Measurements from ENCODE around the gene TRMT11. TPM values are rescaled to one million over a fixed set of nuclear protein-coding genes. Genes with fewer than 3 reads are reported as not detected.
"Not testable (repeated sequence)": the region's sequence is repeated elsewhere in the genome, so short reads cannot be mapped to it uniquely, and the experiment has no call there.

TRMT11 gene
- polyA plus RNA-seq, 1 donor (not counting 4 experiments of a cell fraction or from before 2014, with no cell fraction given): 23.0 TPM

DNA sequence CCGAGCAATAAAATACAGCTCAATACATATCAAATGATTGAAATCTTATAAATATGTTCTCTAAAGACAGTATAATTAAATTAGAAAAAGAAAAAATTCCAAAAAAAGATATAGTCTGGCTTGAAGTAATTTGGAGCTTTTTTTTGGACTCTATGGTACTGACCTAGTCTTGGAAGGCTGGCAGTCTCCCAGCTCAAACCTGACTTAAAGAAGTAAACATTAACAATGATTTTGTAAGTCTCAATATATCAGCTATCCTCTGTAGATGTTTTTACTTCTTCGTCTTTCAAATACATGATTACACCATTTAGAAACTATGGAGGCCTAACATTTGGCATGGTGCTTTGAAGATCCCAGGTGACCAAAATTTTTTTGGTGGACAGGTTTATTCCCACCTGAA is 15.6 kb upstream of the TRMT11 start:
- DNase-seq (ENCODE audit: low read depth, low spot score) (no peak), FAIRE-seq (no peak)
- H3K4me3 ChIP-seq (ENCODE audit: control insufficient read depth in 2 of 3, extremely low read depth in 1 of 3, insufficient read depth in 2 of 3, low read depth in 1 of 3, low read length in 3 of 3): no peak overlapping the region
- no peak overlapping the region for H3K27ac ChIP-seq (ENCODE audit: control insufficient read depth, insufficient read depth, low read length)
- no peaks in the 10 kb centered on the region for H3K9me3 ChIP-seq (ENCODE audit: control insufficient read depth, low read depth, low read length)
- no peaks in the 10 kb centered on the region for H3K27me3 ChIP-seq (ENCODE audit: control insufficient read depth, extremely low read depth, insufficient read depth, low read length)
- H3K4me1 ChIP-seq (ENCODE audit: control insufficient read depth, extremely low read depth, insufficient read depth, low read length): no peaks in the 10 kb centered on the region
- dilution Hi-C loops (cut with MboI; ENCODE audit: extremely low pct_ligation_motif_present, low sequenced_read_pairs): no loop called here
- H3K36me3 ChIP-seq (ENCODE audit: control insufficient read depth in 2 of 2, extremely low read depth in 1 of 2, insufficient read depth in 2 of 2, low read length in 2 of 2): peaks cover 4 to 8% of the 10 kb centered on the region in 2 experiments
- no peak for TF ChIP-seq EZH2 (IDR thresholded peaks at IDR 0.05; ENCODE audit: low read length)
- TF ChIP-seq, protein P1, sequence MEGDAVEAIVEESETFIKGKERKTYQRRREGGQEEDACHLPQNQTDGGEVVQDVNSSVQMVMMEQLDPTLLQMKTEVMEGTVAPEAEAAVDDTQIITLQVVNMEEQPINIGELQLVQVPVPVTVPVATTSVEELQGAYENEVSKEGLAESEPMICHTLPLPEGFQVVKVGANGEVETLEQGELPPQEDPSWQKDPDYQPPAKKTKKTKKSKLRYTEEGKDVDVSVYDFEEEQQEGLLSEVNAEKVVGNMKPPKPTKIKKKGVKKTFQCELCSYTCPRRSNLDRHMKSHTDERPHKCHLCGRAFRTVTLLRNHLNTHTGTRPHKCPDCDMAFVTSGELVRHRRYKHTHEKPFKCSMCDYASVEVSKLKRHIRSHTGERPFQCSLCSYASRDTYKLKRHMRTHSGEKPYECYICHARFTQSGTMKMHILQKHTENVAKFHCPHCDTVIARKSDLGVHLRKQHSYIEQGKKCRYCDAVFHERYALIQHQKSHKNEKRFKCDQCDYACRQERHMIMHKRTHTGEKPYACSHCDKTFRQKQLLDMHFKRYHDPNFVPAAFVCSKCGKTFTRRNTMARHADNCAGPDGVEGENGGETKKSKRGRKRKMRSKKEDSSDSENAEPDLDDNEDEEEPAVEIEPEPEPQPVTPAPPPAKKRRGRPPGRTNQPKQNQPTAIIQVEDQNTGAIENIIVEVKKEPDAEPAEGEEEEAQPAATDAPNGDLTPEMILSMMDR (optimal IDR thresholded peaks at IDR 0.05 in 1 of 3, IDR thresholded peaks at IDR 0.05 in 1 of 3, conservative IDR thresholded peaks at IDR 0.05 in 1 of 3; ENCODE audit: extremely low read depth in 1 of 3, insufficient read depth in 2 of 3, low read length in 3 of 3): no peak
- H3K9me1 ChIP-seq (ENCODE audit: control insufficient read depth, extremely low read depth, insufficient read depth, low read length): no peaks in the 10 kb centered on the region
- H2AFZ ChIP-seq (ENCODE audit: control insufficient read depth, low read length): no peak overlapping the region
- no peaks in the 10 kb centered on the region for H3K79me2 ChIP-seq (ENCODE audit: control insufficient read depth, insufficient read depth, low read length)
- H4K20me1 ChIP-seq (ENCODE audit: control insufficient read depth, extremely low read depth, insufficient read depth, low read length): no peaks in the 10 kb centered on the region
- H3K9ac ChIP-seq (ENCODE audit: control insufficient read depth, extremely low read depth, insufficient read depth, low read length): no peak overlapping the region
- no peak overlapping the region for H3K4me2 ChIP-seq (ENCODE audit: control insufficient read depth, extremely low read depth, insufficient read depth, low read depth, low read length)

DNA sequence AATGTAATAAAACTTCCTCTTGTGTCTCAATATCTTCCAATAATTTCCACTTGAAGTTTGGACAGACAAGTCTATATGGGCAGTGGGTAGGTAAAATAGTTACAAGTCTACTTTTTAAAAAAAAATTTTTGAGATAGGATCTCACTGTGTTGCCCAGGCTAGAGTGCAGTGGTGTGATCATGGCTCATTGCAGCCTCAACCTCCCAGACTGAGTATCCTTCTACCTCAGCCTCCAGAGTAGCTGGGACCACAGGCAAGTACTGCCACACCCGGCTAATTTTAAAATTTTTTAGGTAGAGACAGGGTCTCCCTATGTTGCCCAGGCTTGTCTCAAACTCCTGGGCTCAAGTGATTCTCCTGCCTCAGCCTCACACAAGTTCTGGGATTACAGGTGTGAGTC is 13.9 kb upstream of the TRMT11 start:
- H3K27ac ChIP-seq (ENCODE audit: control insufficient read depth, insufficient read depth, low read length); DNase-seq (ENCODE audit: low read depth, low spot score); H3K36me3 ChIP-seq (ENCODE audit: control insufficient read depth in 2 of 2, extremely low read depth in 1 of 2, insufficient read depth in 2 of 2, low read length in 2 of 2); H3K9me1 ChIP-seq (ENCODE audit: control insufficient read depth, extremely low read depth, insufficient read depth, low read length); H3K4me1 ChIP-seq (ENCODE audit: control insufficient read depth, extremely low read depth, insufficient read depth, low read length); H3K4me2 ChIP-seq (ENCODE audit: control insufficient read depth, extremely low read depth, insufficient read depth, low read depth, low read length); dilution Hi-C loops (cut with MboI; ENCODE audit: extremely low pct_ligation_motif_present, low sequenced_read_pairs); H3K79me2 ChIP-seq (ENCODE audit: control insufficient read depth, insufficient read depth, low read length); H4K20me1 ChIP-seq (ENCODE audit: control insufficient read depth, extremely low read depth, insufficient read depth, low read length); H3K9ac ChIP-seq (ENCODE audit: control insufficient read depth, extremely low read depth, insufficient read depth, low read length); H3K27me3 ChIP-seq (ENCODE audit: control insufficient read depth, extremely low read depth, insufficient read depth, low read length); H2AFZ ChIP-seq (ENCODE audit: control insufficient read depth, low read length); H3K4me3 ChIP-seq (ENCODE audit: control insufficient read depth in 2 of 3, extremely low read depth in 1 of 3, insufficient read depth in 2 of 3, low read depth in 1 of 3, low read length in 3 of 3); FAIRE-seq; H3K9me3 ChIP-seq (ENCODE audit: control insufficient read depth, low read depth, low read length): not testable (repeated sequence)

DNA sequence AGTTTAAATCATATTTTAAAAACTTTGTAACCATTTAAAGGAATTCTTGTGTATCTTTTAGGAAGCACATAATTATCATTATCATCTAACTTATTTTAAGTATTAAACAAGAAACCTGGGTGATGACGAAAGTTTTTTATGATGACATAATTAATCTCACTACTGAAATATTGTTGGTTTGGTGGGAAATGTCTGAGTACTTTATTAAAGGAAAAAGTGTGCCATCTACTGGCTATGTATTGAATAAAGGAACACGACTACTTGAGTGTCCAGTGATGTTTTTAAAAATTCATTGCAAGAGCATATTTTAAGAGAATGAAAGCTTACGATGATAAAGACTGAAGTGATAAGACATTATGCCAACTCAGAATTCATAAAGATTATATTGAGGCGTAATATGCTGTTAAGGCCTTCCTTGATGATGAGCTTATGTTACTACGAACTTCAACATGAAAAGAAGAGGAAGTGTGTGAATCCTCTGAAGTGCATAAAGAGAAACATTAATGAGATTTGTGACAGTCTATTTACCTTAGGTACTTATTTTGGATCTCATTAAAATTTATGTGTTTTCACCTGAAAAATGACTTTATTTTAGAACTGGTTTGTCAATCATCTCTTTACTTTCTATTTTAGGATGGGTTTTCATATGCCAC is 12.0 kb upstream of the TRMT11 start:
- Histone ChIP-seq H3K36me3 (ENCODE audit: control insufficient read depth in 2 of 2, extremely low read depth in 1 of 2, insufficient read depth in 2 of 2, low read length in 2 of 2) (peaks cover 3 to 5% of the 10 kb centered on the region in 2 experiments), H3K27ac (ENCODE audit: control insufficient read depth, insufficient read depth, low read length) (peak overlapping the region; percentile 78), H4K20me1 (ENCODE audit: control insufficient read depth, extremely low read depth, insufficient read depth, low read length) (no peaks in the 10 kb centered on the region), H3K9me3 (ENCODE audit: control insufficient read depth, low read depth, low read length) (no peaks in the 10 kb centered on the region), H3K9ac (ENCODE audit: control insufficient read depth, extremely low read depth, insufficient read depth, low read length) (peak overlapping the region; percentile 22), H3K4me2 (ENCODE audit: control insufficient read depth, extremely low read depth, insufficient read depth, low read depth, low read length) (no peak overlapping the region), H3K79me2 (ENCODE audit: control insufficient read depth, insufficient read depth, low read length) (no peaks in the 10 kb centered on the region), H3K9me1 (ENCODE audit: control insufficient read depth, extremely low read depth, insufficient read depth, low read length) (no peaks in the 10 kb centered on the region), H3K4me1 (ENCODE audit: control insufficient read depth, extremely low read depth, insufficient read depth, low read length) (no peaks in the 10 kb centered on the region), H3K4me3 (ENCODE audit: control insufficient read depth in 2 of 3, extremely low read depth in 1 of 3, insufficient read depth in 2 of 3, low read depth in 1 of 3, low read length in 3 of 3) (no peak overlapping the region), H2AFZ (ENCODE audit: control insufficient read depth, low read length) (no peak overlapping the region), H3K27me3 (ENCODE audit: control insufficient read depth, extremely low read depth, insufficient read depth, low read length) (no peaks in the 10 kb centered on the region)
- dilution Hi-C loops (cut with MboI; ENCODE audit: extremely low pct_ligation_motif_present, low sequenced_read_pairs): no loop called here
- TF ChIP-seq, protein P1 (optimal IDR thresholded peaks at IDR 0.05 in 1 of 3, IDR thresholded peaks at IDR 0.05 in 1 of 3, conservative IDR thresholded peaks at IDR 0.05 in 1 of 3; ENCODE audit: extremely low read depth in 1 of 3, insufficient read depth in 2 of 3, low read length in 3 of 3): peak in 2 of 3 experiments; percentile 18 to 38
- TF ChIP-seq EZH2 (IDR thresholded peaks at IDR 0.05; ENCODE audit: low read length): no peak
- FAIRE-seq (no peak), DNase-seq (ENCODE audit: low read depth, low spot score) (no peak)
